Stomach (tissue), 9 donors: ENCODE measurements around the gene PPP1R12A. TPM values are rescaled to one million over a fixed set of nuclear protein-coding genes. Genes with fewer than 3 reads are reported as not detected.

Source experiments
- DNase-seq, 2 donors: peaks; one replicate each; pipeline versions ENCODE4 v3.0.0 to v3.0.0-alpha.2; 2013 to 2019
- H3K27ac ChIP-seq, 5 donors: fragments of 200-600 bp in 4 of 5; sonication (generic) in 4 of 5; one replicate each; pipeline ENCODE4 v1.5.1; 2013 to 2019; ENCODE audit warnings: mild to moderate bottlenecking in 1 of 5, moderate library complexity in 1 of 5
- H3K27me3 ChIP-seq, 3 donors: fragments of 200-600 bp; sonication (generic); one replicate each; pipeline ENCODE4 v1.5.1; 2017 to 2019; ENCODE audit warnings: mixed run types in 1 of 3
- H3K36me3 ChIP-seq, 4 donors: fragments of 200-600 bp; sonication (generic); 1 replicate in 3 of 4; 2 replicates in 1 of 4; pipeline ENCODE4 v1.5.1; 2016 to 2019
- H3K4me1 ChIP-seq, 4 donors: fragments of 200-600 bp; sonication (generic); one replicate each; pipeline ENCODE4 v1.5.1; 2016 to 2019
- H3K4me3 ChIP-seq, 4 donors: fragments of 200-600 bp; sonication (generic) in 3 of 4; one replicate each; pipeline ENCODE4 v1.5.1; 2016 to 2019; ENCODE audit warnings: mild to moderate bottlenecking in 1 of 4
- H3K9me3 ChIP-seq, 4 donors: fragments of 200-600 bp; sonication (generic); one replicate each; pipeline ENCODE4 v1.5.1; 2016 to 2019
- CTCF ChIP-seq, 7 experiments: fragments of 450-650 bp in 4 of 7; fragments of 200-600 bp in 3 of 7; sonication (generic) in 3 of 7; IDR thresholded peaks; one replicate each; pipeline ENCODE4 v1.5.1; 2016 to 2019; ENCODE audit warnings: antibody characterized with exemption in 7 of 7, control low read depth in 2 of 7, mild to moderate bottlenecking in 1 of 7
- EP300 ChIP-seq: sonication (generic); formaldehyde crosslinking; IDR thresholded peaks from one replicate; pipeline ENCODE4 v1.6.1; 2017; ENCODE audit warnings: antibody characterized with exemption
- POLR2A ChIP-seq, 4 donors: fragments of 450-650 bp; IDR thresholded peaks; one replicate each; pipeline ENCODE4 v1.6.1; 2016; ENCODE audit warnings: antibody characterized with exemption in 4 of 4, control low read depth in 2 of 4, mild to moderate bottlenecking in 1 of 4, moderate library complexity in 1 of 4
- POLR2AphosphoS5 ChIP-seq, 3 donors: sonication (generic); formaldehyde crosslinking; IDR thresholded peaks; one replicate each; pipeline ENCODE4 v1.6.1; 2016; ENCODE audit warnings: antibody characterized with exemption in 3 of 3
- WGBS, 5 donors: extraction: QIAGEN DNeasy Blood & Tissue Kit in 3 of 5; methylation state at CpG; one replicate each; pipeline versions ENCODE4 v1.1.5 to v1.1.7; 2013 to 2018; 5-methylcytosine and 5-hydroxymethylcytosine counted together
- intact Hi-C: fragments of 100-400 bp; cut with DNase I; formaldehyde crosslinking; loops from one replicate; pipeline ENCODE4 v1.15.1; 2023; ENCODE audit warnings: low total_unique reads
- polyA plus RNA-seq, 3 donors: library from polyadenylated mRNA; stranded (reverse); fragments of 200-250 nt; gene quantifications; one replicate each; pipeline ENCODE4 v1.2.3, GENCODE V29; 2013
- total RNA-seq, 5 donors: library from RNA; depleted of rRNA; stranded (reverse); fragments of >200 nt; gene quantifications; one replicate each; pipeline versions ENCODE4 v1.1.0 to v1.2.3, GENCODE V29; 2014 to 2016
- donor health status: healthy with polysubstance abuse.
- donor health status: Bipolar disorder and iron deficiency.
- donor health status: healthy.

The PPP1R12A gene
- total and polyA plus RNA-seq, 8 donors = 7.5 to 425 (median 112) TPM

GRCh38 chr12:79895804-79896203 lies 39.1 kb downstream of the PPP1R12A start:
- WGBS, 5 donors = 37 to 63% (median 47%) methylated on average over 1 of the region's 1 CpG
- intact Hi-C loops = no loop called here
- TF ChIP-seq EP300 (no peak), POLR2AphosphoS5 (IDR thresholded peaks at IDR 0.05) (no peak)
- DNase-seq = no peak
- Histone ChIP-seq H3K4me1 (peaks cover 2 to 68% (median 34%) of the 10 kb centered on the region in 4 donors), H3K36me3 (no peaks in the 10 kb centered on the region), H3K9me3 (no peaks in the 10 kb centered on the region), H3K4me3 (no peak overlapping the region), H3K27ac (no peak overlapping the region), H3K27me3 (no peaks in the 10 kb centered on the region)

GRCh38 chr12:79895071-79895470 lies 39.8 kb downstream of the PPP1R12A start:
- intact Hi-C loops = no loop called here
- Histone ChIP-seq H3K27ac (no peak overlapping the region), H3K4me1 (peaks cover 0 to 67% (median 30%) of the 10 kb centered on the region in 4 donors), H3K27me3 (no peaks in the 10 kb centered on the region), H3K4me3 (no peak overlapping the region), H3K9me3 (no peaks in the 10 kb centered on the region), H3K36me3 (no peaks in the 10 kb centered on the region)
- DNase-seq = no peak
- TF ChIP-seq EP300 (no peak), POLR2AphosphoS5 (IDR thresholded peaks at IDR 0.05) (no peak), CTCF (IDR thresholded peaks at IDR 0.05) (no peak), POLR2A (IDR thresholded peaks at IDR 0.05) (no peak)

- no peak overlapping the region for H3K27ac ChIP-seq
- no peak for TF ChIP-seq CTCF (IDR thresholded peaks at IDR 0.05)
- TF ChIP-seq POLR2AphosphoS5 (IDR thresholded peaks at IDR 0.05) = no peak
- TF ChIP-seq POLR2A (IDR thresholded peaks at IDR 0.05) = no peak
- TF ChIP-seq EP300 = no peak
- 84 to 97% (median 94%) methylated on average over 2 of the region's 2 CpGs for WGBS, 5 donors
- H3K9me3 ChIP-seq = no peaks in the 10 kb centered on the region
- H3K27me3 ChIP-seq = no peaks in the 10 kb centered on the region
- DNase-seq = no peak
- peaks cover 6 to 79% (median 34%) of the 10 kb centered on the region in 4 donors for H3K4me1 ChIP-seq
- no peak overlapping the region for H3K4me3 ChIP-seq
- no peaks in the 10 kb centered on the region for H3K36me3 ChIP-seq
- intact Hi-C loops = no loop called here
Measured at GRCh38 chr12:79891506-79892162, 43.3 kb downstream of the PPP1R12A start.

DNA sequence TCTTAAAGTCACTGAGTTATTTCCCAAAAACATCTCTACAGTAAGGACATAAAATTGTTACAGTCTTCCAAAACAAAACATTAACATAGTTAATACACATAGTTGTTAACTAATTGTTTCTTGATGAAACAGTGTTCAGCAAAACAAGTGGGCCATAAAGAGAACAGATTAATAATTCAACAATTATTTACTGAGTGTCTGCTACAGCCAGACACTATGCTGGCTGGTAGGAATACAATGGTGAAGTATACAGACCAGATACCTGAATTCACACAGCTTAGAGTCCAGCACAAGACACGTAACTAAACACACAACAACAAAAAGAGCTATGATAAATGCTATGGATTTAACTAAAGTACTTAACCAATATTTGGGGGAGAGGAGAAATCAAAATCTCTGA lies 47.0 kb downstream of the PPP1R12A start:
- Histone ChIP-seq H3K27me3 (no peaks in the 10 kb centered on the region), H3K9me3 (no peaks in the 10 kb centered on the region), H3K4me3 (no peak overlapping the region), H3K36me3 (no peaks in the 10 kb centered on the region), H3K27ac (peak overlapping the region in 1 of 5 donors; percentile 31), H3K4me1 (peaks cover 6 to 81% (median 41%) of the 10 kb centered on the region in 4 donors)
- intact Hi-C loops = no loop called here
- TF ChIP-seq POLR2A (IDR thresholded peaks at IDR 0.05) = no peak
- TF ChIP-seq CTCF (IDR thresholded peaks at IDR 0.05) = no peak
- no peak for TF ChIP-seq POLR2AphosphoS5 (IDR thresholded peaks at IDR 0.05)
- no peak for TF ChIP-seq EP300
- DNase-seq = no peak
- WGBS, 5 donors = 48 to 69% (median 62%) methylated on average over 1 of the region's 1 CpG

- peak in 1 of 2 donors; percentile 64 for DNase-seq
- Histone ChIP-seq H3K27ac (no peak overlapping the region), H3K36me3 (no peaks in the 10 kb centered on the region), H3K4me1 (peaks cover 6 to 89% (median 45%) of the 10 kb centered on the region in 4 donors), H3K4me3 (no peak overlapping the region), H3K9me3 (no peaks in the 10 kb centered on the region), H3K27me3 (no peaks in the 10 kb centered on the region)
- intact Hi-C loops = no loop called here
- WGBS, 5 donors = 65 to 73% (median 65%) methylated on average over 3 of the region's 3 CpGs
- no peak for TF ChIP-seq EP300
- TF ChIP-seq POLR2AphosphoS5 (IDR thresholded peaks at IDR 0.05) = no peak
- peak in 4 of 7 experiments; percentile 31 to 59 (median 42) for TF ChIP-seq CTCF (IDR thresholded peaks at IDR 0.05)
Measured at GRCh38 chr12:79886917-79887519, 47.9 kb downstream of the PPP1R12A start.
